Measurements from ENCODE around the gene RBP7.

GRCh38 chr1:10050611-10051010 is 53.6 kb downstream of the RBP7 start:
- TF ChIP-seq POLR2AphosphoS5 (IDR thresholded peaks at IDR 0.05) = no peak
- TF ChIP-seq CTCF (IDR thresholded peaks at IDR 0.05) = no peak
- no peak for TF ChIP-seq POLR2A (IDR thresholded peaks at IDR 0.05)
- no peak for TF ChIP-seq EP300 (IDR thresholded peaks at IDR 0.05)
